Measurements from ENCODE around the gene BRINP3. TPM values are rescaled to one million over a fixed set of nuclear protein-coding genes. Genes with fewer than 3 reads are reported as not detected.

The BRINP3 gene
- polyA plus RNA-seq, 1 donor, result 34.4 TPM

DNA sequence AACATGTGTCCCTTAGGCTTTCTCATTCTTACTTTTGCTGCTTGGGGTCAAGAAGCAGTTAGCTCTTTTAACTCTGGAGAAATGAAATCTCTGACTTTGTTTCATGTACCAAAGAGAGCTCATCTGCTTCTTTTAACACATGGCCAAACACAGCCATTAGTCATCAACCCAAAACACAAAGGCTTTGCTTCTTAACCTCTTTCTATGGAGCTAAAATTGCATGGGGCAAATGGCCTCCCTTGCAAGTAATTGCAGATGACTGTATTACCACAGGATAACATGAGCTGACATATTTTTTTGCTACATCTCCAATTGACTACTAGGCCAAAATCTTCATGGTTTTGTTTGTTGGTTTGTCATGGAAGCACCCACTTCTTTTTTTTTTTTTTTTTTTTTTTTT lies 300.9 kb downstream of the BRINP3 start:
- no peak for DNase-seq
- H3K4me1 ChIP-seq (ENCODE audit: control insufficient read depth, insufficient read depth, low read length), result no peaks in the 10 kb centered on the region
- no peaks in the 10 kb centered on the region for H3K9me3 ChIP-seq (ENCODE audit: control insufficient read depth, low read depth, low read length)

DNA sequence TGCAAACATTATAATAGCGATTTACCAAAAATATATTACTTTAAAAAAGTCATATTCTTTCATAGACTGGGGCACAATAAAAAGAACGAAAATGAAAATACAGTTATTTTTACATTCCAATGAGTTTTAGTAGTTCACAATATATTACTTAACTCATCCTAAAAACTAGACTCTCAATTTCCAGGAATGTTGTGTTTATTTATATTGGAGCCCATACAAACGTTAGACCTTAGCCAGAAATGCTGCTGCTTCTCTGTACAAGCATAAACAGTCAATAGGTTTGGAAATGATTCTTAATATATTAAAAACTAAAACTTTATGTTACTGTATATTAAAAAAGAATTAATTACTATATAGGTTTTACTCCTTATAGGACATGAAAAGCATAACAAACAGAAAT lies 302.3 kb downstream of the BRINP3 start:
- Histone ChIP-seq H3K27me3 (ENCODE audit: control insufficient read depth, insufficient read depth, low read length) (no peaks in the 10 kb centered on the region), H3K27ac (ENCODE audit: low read length) (no peak overlapping the region), H3K36me3 (ENCODE audit: control insufficient read depth, insufficient read depth, low read length) (no peaks in the 10 kb centered on the region), H3K9me3 (ENCODE audit: control insufficient read depth, low read depth, low read length) (no peaks in the 10 kb centered on the region), H3K4me1 (ENCODE audit: control insufficient read depth, insufficient read depth, low read length) (no peaks in the 10 kb centered on the region), H3K4me3 (ENCODE audit: low read length) (no peak overlapping the region)
- 60% methylated on average over 1 of the region's 3 CpGs for WGBS (ENCODE audit: insufficient coverage, low lambda C conversion rate)
- DNase-seq, result no peak

More for the DNA sequence above, 300.9 kb downstream of the BRINP3 start:
- Histone ChIP-seq H3K27me3 (ENCODE audit: control insufficient read depth, insufficient read depth, low read length) (no peaks in the 10 kb centered on the region), H3K4me3 (ENCODE audit: low read length) (no peak overlapping the region), H3K27ac (ENCODE audit: low read length) (no peak overlapping the region), H3K36me3 (ENCODE audit: control insufficient read depth, insufficient read depth, low read length) (no peaks in the 10 kb centered on the region)

- H3K4me1 ChIP-seq (ENCODE audit: control insufficient read depth, insufficient read depth, low read length), result no peaks in the 10 kb centered on the region
- H3K36me3 ChIP-seq (ENCODE audit: control insufficient read depth, insufficient read depth, low read length), result no peaks in the 10 kb centered on the region
- 100% methylated on average over 1 of the region's 8 CpGs for WGBS (ENCODE audit: insufficient coverage, low lambda C conversion rate)
- no peaks in the 10 kb centered on the region for H3K9me3 ChIP-seq (ENCODE audit: control insufficient read depth, low read depth, low read length)
- no peak overlapping the region for H3K27ac ChIP-seq (ENCODE audit: low read length)
- no peak overlapping the region for H3K4me3 ChIP-seq (ENCODE audit: low read length)
- H3K27me3 ChIP-seq (ENCODE audit: control insufficient read depth, insufficient read depth, low read length), result no peaks in the 10 kb centered on the region
- DNase-seq, result no peak
Measured at GRCh38 chr1:190172651-190173430, 304.8 kb downstream of the BRINP3 start.

DNA sequence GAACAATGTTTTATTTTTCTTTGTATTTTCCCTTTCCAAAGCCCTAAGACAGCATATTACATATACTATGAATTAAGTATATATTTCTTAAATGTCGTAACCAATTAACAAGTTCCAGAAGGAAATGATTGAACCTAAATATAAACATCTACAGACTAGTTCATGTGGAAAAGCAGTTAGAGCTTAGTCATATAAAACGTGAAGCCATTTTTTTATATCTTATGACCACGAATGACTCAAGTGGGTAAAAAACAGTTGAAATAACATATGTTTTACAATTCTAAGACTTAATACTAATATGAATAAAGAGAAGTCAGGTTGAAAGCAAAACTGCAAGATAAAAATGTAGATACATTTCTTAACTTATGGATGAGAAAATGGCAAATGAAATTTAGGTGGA lies 307.3 kb downstream of the BRINP3 start:
- Histone ChIP-seq H3K9me3 (ENCODE audit: control insufficient read depth, low read depth, low read length) (no peaks in the 10 kb centered on the region), H3K4me1 (ENCODE audit: control insufficient read depth, insufficient read depth, low read length) (no peaks in the 10 kb centered on the region), H3K4me3 (ENCODE audit: low read length) (no peak overlapping the region), H3K36me3 (ENCODE audit: control insufficient read depth, insufficient read depth, low read length) (no peaks in the 10 kb centered on the region), H3K27ac (ENCODE audit: low read length) (no peak overlapping the region), H3K27me3 (ENCODE audit: control insufficient read depth, insufficient read depth, low read length) (no peaks in the 10 kb centered on the region)
- 64% methylated on average over 3 of the region's 3 CpGs for WGBS (ENCODE audit: insufficient coverage, low lambda C conversion rate)
- no peak for DNase-seq

DNA sequence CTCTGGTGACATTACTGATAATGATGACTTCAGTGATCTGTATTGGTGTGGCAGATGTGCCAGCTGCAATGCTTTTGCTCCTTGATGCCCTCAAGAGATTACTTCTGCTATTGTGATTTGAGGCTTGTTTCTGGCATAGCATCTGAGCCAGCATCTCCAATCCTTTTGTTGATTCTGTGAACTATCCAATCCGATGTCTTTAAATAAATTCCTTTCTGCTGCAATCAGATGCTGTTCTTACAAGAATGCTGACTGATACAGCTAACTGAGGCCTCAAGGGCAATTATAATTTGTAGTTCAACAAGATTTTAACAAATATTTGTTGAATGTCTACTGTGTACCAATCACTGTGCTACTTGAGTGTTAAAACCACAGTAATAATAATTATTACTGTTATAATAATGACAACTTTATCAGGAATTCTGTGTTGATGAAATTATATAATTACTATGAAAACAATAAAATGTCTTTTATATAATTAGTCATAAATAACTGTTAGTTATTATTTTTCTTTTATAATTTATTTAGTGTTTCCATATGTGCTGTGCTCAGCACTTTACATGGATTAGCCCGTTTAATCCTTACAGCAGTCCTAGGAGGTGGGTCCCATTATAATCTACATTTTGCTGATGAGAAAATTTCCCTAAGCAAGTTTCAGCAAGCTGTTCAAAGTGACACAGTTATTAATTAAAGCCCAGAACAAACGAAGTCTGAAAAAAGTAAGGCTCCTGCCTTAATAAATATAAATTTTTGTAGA lies 308.2 kb downstream of the BRINP3 start:
- Histone ChIP-seq H3K9me3 (ENCODE audit: control insufficient read depth, low read depth, low read length) (no peaks in the 10 kb centered on the region), H3K4me3 (ENCODE audit: low read length) (no peak overlapping the region), H3K4me1 (ENCODE audit: control insufficient read depth, insufficient read depth, low read length) (no peaks in the 10 kb centered on the region), H3K36me3 (ENCODE audit: control insufficient read depth, insufficient read depth, low read length) (no peaks in the 10 kb centered on the region), H3K27ac (ENCODE audit: low read length) (no peak overlapping the region), H3K27me3 (ENCODE audit: control insufficient read depth, insufficient read depth, low read length) (no peaks in the 10 kb centered on the region)
- no peak for DNase-seq
- 100% methylated on average over 1 of the region's 3 CpGs for WGBS (ENCODE audit: insufficient coverage, low lambda C conversion rate)

GRCh38 chr1:190168893-190169280 lies 308.8 kb downstream of the BRINP3 start:
- H3K9me3 ChIP-seq (ENCODE audit: control insufficient read depth, low read depth, low read length), result no peaks in the 10 kb centered on the region
- no peak overlapping the region for H3K27ac ChIP-seq (ENCODE audit: low read length)
- no peak overlapping the region for H3K4me3 ChIP-seq (ENCODE audit: low read length)
- no CpG with 5 or more reads among the region's 3 CpGs for WGBS (ENCODE audit: insufficient coverage, low lambda C conversion rate)
- no peaks in the 10 kb centered on the region for H3K27me3 ChIP-seq (ENCODE audit: control insufficient read depth, insufficient read depth, low read length)
- no peaks in the 10 kb centered on the region for H3K36me3 ChIP-seq (ENCODE audit: control insufficient read depth, insufficient read depth, low read length)
- DNase-seq, result no peak
- H3K4me1 ChIP-seq (ENCODE audit: control insufficient read depth, insufficient read depth, low read length), result no peaks in the 10 kb centered on the region

- Histone ChIP-seq H3K27me3 (ENCODE audit: control insufficient read depth, insufficient read depth, low read length) (no peaks in the 10 kb centered on the region), H3K9me3 (ENCODE audit: control insufficient read depth, low read depth, low read length) (no peaks in the 10 kb centered on the region), H3K4me1 (ENCODE audit: control insufficient read depth, insufficient read depth, low read length) (no peaks in the 10 kb centered on the region), H3K36me3 (ENCODE audit: control insufficient read depth, insufficient read depth, low read length) (no peaks in the 10 kb centered on the region), H3K27ac (ENCODE audit: low read length) (no peak overlapping the region), H3K4me3 (ENCODE audit: low read length) (no peak overlapping the region)
- no peak for DNase-seq
- WGBS (ENCODE audit: insufficient coverage, low lambda C conversion rate), result no CpG with 5 or more reads among the region's 3 CpGs
Measured at GRCh38 chr1:190168116-190168892, 309.4 kb downstream of the BRINP3 start.

DNA sequence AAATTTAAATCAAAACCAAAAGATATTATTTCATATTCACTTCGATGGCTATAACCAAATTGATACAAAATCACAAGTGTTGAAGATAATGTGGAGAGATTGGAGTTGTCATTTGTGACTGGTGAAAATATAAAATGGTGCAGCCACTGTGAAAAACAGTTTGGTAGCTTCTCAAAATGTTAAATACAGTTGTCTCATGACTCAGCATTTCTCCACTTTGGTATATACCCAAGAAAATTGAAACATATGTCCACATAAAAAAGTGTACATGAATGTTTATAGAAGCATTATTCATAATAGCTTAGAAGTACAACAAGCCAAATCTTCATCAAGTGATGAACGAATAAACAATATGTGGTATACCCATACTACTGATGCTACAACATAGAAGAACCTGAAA lies 318.5 kb downstream of the BRINP3 start:
- Histone ChIP-seq H3K9me3 (ENCODE audit: control insufficient read depth, low read depth, low read length) (no peaks in the 10 kb centered on the region), H3K4me1 (ENCODE audit: control insufficient read depth, insufficient read depth, low read length) (no peaks in the 10 kb centered on the region), H3K27ac (ENCODE audit: low read length) (no peak overlapping the region), H3K4me3 (ENCODE audit: low read length) (no peak overlapping the region), H3K36me3 (ENCODE audit: control insufficient read depth, insufficient read depth, low read length) (peaks cover 3% of the 10 kb centered on the region), H3K27me3 (ENCODE audit: control insufficient read depth, insufficient read depth, low read length) (no peaks in the 10 kb centered on the region)
- WGBS (ENCODE audit: insufficient coverage, low lambda C conversion rate), result 100% methylated on average over 2 of the region's 2 CpGs
- DNase-seq, result no peak

DNA sequence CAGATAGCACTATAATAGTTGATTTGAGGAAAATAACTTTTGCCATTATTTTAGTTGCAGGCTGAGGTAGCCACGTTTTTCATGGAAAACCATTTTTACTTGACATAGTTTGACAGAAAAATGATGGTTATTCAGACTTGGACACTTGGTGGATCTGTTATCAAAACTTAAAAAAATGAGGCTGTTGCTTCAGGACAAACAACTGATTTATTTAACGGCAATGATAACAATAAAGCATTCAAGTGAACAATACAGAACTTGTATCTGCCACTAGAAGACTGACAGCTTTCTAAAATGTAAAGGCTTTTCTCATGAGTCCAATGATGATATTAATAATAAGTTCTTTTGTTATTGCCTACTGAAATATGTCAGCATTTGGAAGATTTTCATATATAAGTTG lies 322.9 kb downstream of the BRINP3 start:
- H3K9me3 ChIP-seq (ENCODE audit: control insufficient read depth, low read depth, low read length), result no peaks in the 10 kb centered on the region
- H3K4me1 ChIP-seq (ENCODE audit: control insufficient read depth, insufficient read depth, low read length), result no peaks in the 10 kb centered on the region
- DNase-seq, result no peak
- H3K27me3 ChIP-seq (ENCODE audit: control insufficient read depth, insufficient read depth, low read length), result no peaks in the 10 kb centered on the region
- 60% methylated on average over 1 of the region's 2 CpGs for WGBS (ENCODE audit: insufficient coverage, low lambda C conversion rate)
- H3K36me3 ChIP-seq (ENCODE audit: control insufficient read depth, insufficient read depth, low read length), result peaks cover 3% of the 10 kb centered on the region
- no peak overlapping the region for H3K27ac ChIP-seq (ENCODE audit: low read length)
- H3K4me3 ChIP-seq (ENCODE audit: low read length), result no peak overlapping the region

- Histone ChIP-seq H3K27me3 (ENCODE audit: control insufficient read depth, insufficient read depth, low read length) (no peaks in the 10 kb centered on the region), H3K36me3 (ENCODE audit: control insufficient read depth, insufficient read depth, low read length) (no peaks in the 10 kb centered on the region), H3K4me3 (ENCODE audit: low read length) (no peak overlapping the region), H3K9me3 (ENCODE audit: control insufficient read depth, low read depth, low read length) (no peaks in the 10 kb centered on the region), H3K27ac (ENCODE audit: low read length) (no peak overlapping the region), H3K4me1 (ENCODE audit: control insufficient read depth, insufficient read depth, low read length) (no peaks in the 10 kb centered on the region)
- 83% methylated on average over 1 of the region's 2 CpGs for WGBS (ENCODE audit: insufficient coverage, low lambda C conversion rate)
- no peak for DNase-seq
Measured at GRCh38 chr1:190147616-190148015, 330.0 kb downstream of the BRINP3 start.

All from large intestine (tissue), 3 donors.